GM12891 (cell line): ENCODE results near the gene APH1A.
A peak's percentile ranks its signal among the peaks of the same experiment; 100 is the strongest.
"Not testable (repeated sequence)": the region's sequence is repeated elsewhere in the genome, so short reads cannot be mapped to it uniquely, and the experiment has no call there.

Source experiments
- DNase-seq: peaks from one replicate; pipeline ENCODE4 v3.0.0; 2011; ENCODE audit warnings: low spot score; ENCODE audit not compliant: insufficient read length
- FAIRE-seq: peaks from 2 replicates; lab custom pipeline; 2011; peaks lifted over from hg19 to GRCh38; lab: Jason Lieb, UNC
- PAX5 ChIP-seq: IDR thresholded peaks from 2 replicates; pipeline ENCODE4 v1.6.1; 2011; ENCODE audit warnings: low read length, moderate library complexity, mild to moderate bottlenecking; ENCODE audit not compliant: insufficient read depth, severe bottlenecking
- POLR2A ChIP-seq: IDR thresholded peaks from 2 replicates; pipeline ENCODE4 v1.6.1; 2011; ENCODE audit warnings: low read depth, low read length, control low read depth
- POLR2AphosphoS5 ChIP-seq: IDR thresholded peaks from 2 replicates; pipeline ENCODE4 v1.6.1; 2011; ENCODE audit warnings: low read depth, low read length, control low read depth
- POU2F2 ChIP-seq: IDR thresholded peaks from 2 replicates; pipeline ENCODE4 v1.6.1; 2011; ENCODE audit warnings: low read depth, mild to moderate bottlenecking, control low read depth, low read length, moderate library complexity
- SPI1 ChIP-seq: IDR thresholded peaks from 2 replicates; pipeline ENCODE4 v1.6.1; 2011; ENCODE audit warnings: low read depth, low read length, control low read depth
- TAF1 ChIP-seq: IDR thresholded peaks from 2 replicates; pipeline ENCODE4 v1.6.1; 2011; ENCODE audit warnings: low read depth, low read length, control low read depth

APH1A gene

DNA sequence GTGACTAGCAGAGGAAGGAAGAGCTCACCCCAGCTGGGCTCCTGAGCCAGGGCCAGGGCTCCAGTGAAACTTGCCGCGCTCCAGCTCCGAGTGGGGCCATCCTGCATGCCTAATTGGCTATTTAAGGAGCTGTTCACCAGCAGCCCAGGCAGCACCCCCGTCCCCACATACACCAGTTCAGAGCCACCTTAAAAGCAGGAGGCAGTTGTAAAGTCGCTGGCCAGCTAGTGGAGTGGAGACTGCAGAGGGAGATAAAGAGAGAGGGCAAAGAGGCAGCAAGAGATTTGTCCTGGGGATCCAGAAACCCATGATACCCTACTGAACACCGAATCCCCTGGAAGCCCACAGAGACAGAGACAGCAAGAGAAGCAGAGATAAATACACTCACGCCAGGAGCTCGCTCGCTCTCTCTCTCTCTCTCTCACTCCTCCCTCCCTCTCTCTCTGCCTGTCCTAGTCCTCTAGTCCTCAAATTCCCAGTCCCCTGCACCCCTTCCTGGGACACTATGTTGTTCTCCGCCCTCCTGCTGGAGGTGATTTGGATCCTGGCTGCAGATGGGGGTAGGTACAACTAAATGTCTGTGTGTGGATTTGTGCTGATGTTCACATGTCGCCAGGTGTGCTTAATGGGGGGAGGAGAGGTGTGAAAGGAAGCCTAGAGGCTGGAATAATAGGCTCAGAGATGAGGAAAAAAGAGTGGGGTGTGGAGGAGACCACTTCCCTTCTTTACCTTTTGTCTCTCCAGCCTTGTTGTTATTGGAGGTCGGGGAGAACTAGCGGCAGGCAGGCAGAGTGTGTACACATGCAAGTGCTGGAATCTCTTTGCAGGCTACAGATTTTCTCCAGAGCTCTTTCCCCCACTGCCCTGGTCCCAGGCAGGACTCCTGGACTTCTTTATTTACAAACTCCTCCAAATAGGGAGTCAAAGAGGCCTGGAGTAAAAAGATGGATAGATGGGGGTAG lies 10.9 kb downstream of the APH1A start, which contains the start of gene CA14:
Gene CA14, plus strand, starts transcription at position 151 of the 962 bp plus-strand sequence. Its CDS starts 355 bp downstream, at position 506.
- TF ChIP-seq POU2F2: no peak
- no peak for TF ChIP-seq PAX5
- TF ChIP-seq POLR2A: no peak
- TF ChIP-seq SPI1: no peak
- no peak for TF ChIP-seq TAF1
- TF ChIP-seq POLR2AphosphoS5: no peak
- FAIRE-seq (no peak), DNase-seq (no peak)

DNA sequence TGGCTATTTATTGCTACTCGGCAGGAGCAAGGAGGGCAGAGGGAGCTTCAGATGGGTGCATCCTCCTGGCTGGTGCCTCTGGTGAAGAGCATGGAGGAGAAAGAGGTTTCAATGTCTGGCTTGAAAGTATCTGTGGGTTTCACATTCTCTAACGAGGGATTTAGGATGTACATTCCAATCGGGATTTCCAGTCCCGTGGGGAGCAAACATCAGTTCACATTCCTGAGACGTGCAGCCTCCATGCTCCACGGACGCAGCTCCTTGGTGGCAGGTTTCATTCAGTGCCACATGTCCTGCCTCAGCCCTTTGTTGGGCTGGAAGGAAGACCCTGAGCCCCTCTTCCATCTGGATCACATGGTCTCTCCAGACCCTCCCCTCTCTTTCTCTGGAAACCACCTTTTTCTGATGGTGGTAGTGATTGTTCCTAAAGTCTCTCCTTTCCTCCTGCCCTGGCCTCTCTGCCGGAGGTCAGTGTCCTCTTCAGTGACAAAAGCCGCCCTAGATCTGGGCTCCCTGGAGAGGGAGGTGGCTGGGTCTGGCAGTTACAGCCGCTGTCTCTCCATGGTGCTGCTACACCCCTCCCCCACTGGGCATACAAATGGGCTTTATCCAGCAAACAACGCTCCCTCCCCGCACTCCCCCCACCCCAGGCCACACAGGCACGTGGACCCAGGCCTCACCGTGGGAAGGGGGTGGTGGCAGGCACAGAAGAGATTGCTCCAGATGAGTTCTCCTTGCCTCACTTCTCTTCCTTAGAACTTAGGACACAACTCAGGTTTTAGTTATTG lies 12.1 kb downstream of the APH1A start:
- no peak for FAIRE-seq
- DNase-seq: no peak
- TF ChIP-seq POLR2A (no peak), PAX5 (no peak), SPI1 (no peak), TAF1 (no peak), POU2F2 (no peak), POLR2AphosphoS5 (no peak)

DNA sequence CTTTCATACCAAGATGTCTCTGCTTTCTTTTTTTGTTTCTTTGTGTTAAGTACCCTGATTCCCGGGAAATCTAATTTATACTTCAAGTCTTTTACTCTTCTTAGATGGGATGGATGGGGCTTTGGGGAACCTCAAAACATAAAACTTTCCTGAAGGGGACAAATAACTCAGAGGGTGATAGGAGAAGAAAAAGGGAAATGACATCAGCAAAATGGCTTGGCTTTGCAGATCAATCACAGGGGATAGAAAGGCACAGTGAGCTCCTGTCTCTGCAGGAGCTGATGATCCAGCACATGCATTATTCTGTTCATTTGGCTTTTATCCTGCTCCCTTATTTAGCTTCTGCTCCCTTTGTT lies 12.6 kb downstream of the APH1A start:
- no peak for TF ChIP-seq POLR2AphosphoS5
- no peak for TF ChIP-seq POU2F2
- no peak for TF ChIP-seq POLR2A
- FAIRE-seq: no peak
- no peak for DNase-seq

DNA sequence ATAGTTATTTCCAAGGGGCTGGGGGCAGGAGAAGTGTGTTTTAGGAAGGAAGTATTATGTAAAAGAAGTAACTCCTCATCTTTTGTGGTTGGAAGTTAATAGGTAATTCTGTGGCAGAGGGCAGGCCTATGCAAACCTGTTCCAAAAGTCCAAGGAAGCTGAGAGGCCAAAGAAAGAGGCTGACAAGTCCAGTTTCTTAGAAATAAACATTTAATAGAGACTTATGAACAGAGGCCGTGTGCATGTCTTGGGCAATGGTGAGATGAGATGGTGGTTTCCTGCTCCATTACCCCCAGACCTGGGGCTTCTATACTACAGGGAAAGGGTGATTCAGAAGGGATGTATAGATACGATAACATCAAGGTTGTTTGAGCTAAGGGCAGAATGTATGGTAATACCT lies 18.9 kb downstream of the APH1A start:
- FAIRE-seq (peak; percentile 64), DNase-seq (no peak)
- TF ChIP-seq POLR2A: no peak
- TF ChIP-seq POU2F2: no peak
- TF ChIP-seq PAX5: no peak
- no peak for TF ChIP-seq POLR2AphosphoS5
- no peak for TF ChIP-seq TAF1
- TF ChIP-seq SPI1: no peak

DNA sequence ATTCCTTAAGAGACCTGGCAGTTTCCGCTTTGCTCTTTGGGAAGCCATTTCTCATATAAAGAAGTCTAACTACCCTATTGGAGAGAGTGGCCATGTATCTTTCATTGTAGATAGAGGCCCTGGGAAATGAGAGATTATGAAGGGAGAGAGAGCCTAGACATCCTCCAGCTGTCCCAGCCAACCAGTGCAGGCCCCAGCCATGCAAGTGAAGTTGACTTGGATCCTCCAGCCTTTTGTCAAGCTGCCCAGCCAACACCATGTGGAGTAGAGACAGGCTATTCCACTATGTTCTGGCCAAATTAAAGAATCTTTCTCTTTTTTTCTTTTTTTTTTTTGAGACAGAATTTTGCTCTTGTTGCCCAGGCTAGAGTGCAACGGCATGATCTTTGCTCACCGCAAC lies 25.8 kb downstream of the APH1A start:
- TF ChIP-seq TAF1 (no peak), POLR2AphosphoS5 (no peak), PAX5 (no peak), SPI1 (no peak), POLR2A (no peak), POU2F2 (no peak)
- DNase-seq: no peak
- FAIRE-seq: no peak

DNA sequence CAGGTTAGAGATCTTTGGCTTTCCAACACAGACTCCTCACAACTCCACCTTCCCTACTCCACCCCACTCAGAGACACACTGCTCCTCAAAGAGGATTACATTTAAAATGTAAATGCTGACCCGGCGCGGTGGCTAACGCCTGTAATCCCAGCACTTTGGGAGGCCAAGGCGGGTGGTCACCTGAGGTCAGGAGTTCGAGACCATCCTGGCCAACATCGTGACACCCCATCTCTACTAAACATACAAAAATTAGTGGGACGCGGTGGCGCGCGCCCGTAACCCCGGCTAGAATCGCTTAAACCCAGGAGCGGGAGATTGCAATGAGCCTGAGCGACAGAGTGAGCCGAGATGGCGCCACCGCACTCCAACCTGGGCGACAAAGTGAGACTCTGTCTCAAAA lies 31.1 kb downstream of the APH1A start:
- TF ChIP-seq POLR2AphosphoS5 (no peak), POLR2A (no peak), SPI1 (no peak), POU2F2 (no peak), TAF1 (no peak), PAX5 (no peak)
- DNase-seq (no peak), FAIRE-seq (no peak)

DNA sequence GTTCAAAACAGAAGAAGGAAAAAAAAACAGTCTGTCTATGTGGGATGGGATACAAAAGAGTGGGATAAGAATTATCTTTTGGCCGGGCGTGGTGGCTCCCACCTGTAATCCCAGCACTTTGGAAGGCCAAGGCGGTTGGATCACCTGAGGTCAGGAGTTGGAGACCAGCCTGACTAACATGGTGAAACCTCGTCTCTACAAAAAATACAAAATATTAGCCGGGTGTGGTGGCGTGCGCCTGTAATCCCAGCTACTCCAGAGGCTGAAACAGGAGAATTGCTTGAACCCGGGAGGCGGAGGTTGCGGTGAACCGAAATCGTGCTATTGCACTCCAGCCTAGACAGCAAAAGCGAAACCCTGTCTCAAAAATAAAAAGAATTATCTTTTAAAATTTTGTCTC lies 31.6 kb downstream of the APH1A start:
- not testable (repeated sequence) for FAIRE-seq

DNA sequence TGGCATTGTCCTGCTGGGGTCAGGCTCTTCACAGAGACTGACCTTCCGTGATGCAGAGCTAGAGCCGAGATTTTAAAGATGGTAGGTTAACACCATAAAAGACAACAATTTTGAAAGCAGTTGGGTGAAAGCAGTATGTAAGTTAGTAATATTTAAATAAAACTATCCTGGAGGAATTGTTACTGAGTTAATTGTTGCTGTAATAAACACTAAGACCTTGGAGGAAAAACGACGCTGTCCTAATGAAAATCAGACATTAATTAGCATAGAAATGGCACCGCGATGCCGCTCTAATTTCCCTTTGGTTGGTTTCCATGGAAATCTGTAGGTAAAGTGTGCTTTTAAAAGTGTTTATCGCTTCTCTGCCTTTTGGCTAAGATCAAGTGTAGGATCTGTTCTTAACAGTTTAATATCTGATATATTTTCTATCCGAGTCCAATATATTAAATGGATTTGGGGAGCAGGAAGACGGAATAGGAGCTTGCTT lies 32.2 kb downstream of the APH1A start:
- no peak for FAIRE-seq
- TF ChIP-seq POLR2A: no peak
- DNase-seq: no peak

More for the DNA sequence above, 31.6 kb downstream of the APH1A start:
- DNase-seq: not testable (repeated sequence)

DNA sequence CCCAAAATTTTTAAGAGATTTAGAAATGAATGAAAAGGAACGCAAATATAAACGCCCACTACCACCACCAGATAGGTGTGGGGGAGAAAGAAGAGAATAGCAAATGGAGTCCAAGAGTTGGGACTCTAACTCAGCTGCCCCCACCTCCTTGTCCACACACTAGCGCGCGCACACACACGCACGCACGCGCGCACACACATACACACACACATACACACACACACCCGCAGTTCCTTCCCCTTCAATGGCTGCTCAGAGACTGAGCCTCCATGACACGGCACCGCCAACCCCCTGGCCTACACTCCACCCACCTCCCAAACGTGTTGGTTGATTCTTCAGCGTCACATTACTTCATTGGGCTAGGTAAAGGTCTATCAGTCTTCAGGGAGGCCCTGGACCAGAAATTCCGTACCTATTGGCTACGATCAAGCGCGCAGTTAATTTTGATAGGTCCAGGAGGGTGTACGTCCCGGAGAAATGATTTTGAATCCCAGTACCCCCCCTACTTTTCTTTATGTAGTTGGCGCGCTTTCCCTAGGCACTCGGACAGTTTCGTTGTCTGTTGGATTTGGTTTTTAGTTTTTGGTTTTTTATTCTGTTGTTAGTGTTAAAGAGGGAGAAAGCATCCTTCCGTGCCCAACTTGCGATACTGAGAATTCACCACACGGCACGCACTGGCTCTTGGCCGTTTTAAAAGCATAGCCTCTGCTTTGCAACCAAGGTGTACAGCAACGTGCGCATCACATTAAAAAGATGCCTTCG lies 32.8 kb downstream of the APH1A start, which contains the start of gene ANP32E:
Gene ANP32E, minus strand, starts transcription at position 261 of the 762 bp plus-strand sequence. CDS start 326 bp downstream, outside the sequence.
- peak; percentile 85 for DNase-seq
- TF ChIP-seq TAF1: peak; percentile 100
- no peak for TF ChIP-seq PAX5
- peak; percentile 42 for TF ChIP-seq SPI1
- TF ChIP-seq POU2F2: peak; percentile 83
- TF ChIP-seq POLR2A: peak; percentile 99
- TF ChIP-seq POLR2AphosphoS5: peak; percentile 95
- peak; percentile 97 for FAIRE-seq

DNA sequence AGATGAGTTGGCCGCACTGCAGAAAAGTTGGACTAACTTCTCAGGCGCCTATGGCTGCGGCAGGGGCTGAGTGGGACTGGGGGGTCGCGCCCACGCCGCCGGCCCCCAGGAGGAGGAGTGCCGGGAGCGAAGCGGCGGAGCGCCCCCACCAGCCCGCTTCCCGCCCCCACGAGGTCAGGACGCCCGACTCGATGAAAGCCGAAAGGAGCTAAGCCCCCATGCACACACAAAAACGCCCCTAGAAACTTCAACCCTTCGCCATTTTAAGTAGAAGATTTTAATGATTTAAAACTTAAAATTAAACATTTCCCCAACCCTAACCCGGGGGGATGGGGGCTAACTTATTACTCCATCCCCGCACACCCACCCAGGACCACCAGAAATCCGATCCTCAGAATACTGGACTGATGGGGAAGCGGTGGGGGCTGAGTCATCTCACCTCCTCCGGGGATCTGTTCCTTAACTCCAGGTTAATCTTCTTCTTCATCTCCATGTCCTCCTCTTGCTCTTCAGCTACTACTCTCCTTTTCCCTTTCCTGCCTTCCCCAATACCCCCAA lies 33.4 kb downstream of the APH1A start:
- FAIRE-seq (no peak), DNase-seq (no peak)
- no peak for TF ChIP-seq TAF1
- TF ChIP-seq POU2F2: no peak
- TF ChIP-seq POLR2A: no peak
- no peak for TF ChIP-seq POLR2AphosphoS5
- TF ChIP-seq SPI1: no peak
- no peak for TF ChIP-seq PAX5
